GM12878 (cell line): ENCODE results near the gene CDCP1. TPM values are rescaled to one million over a fixed set of nuclear protein-coding genes. Genes with fewer than 3 reads are reported as not detected.

Experiments used
- ATAC-seq: fragments of 200-7000 bp; cut with Tn5 transposase; 3 replicates; pipeline ENCODE4 v1.9.1; 2020; ENCODE audit warnings: mild to moderate bottlenecking, moderate library complexity
- BruUV-seq: library from RNA; stranded (reverse); fragments of 400-500 nt; replicated peaks from 2 replicates; lab custom pipeline; 2021; lab: Mats Ljungman, UMichigan
- CTCF ChIA-PET: fragments of 300-600 bp; sonication (Branson Sonifier 250); formaldehyde crosslinking; extraction: SDS; loops from one replicate; lab custom pipeline; 2021; ENCODE audit warnings: inconsistent platforms; lab: Yijun Ruan, JAX
- POLR2A ChIA-PET: fragments of 350-600 bp; formaldehyde crosslinking; extraction: SDS; loops from one replicate; lab custom pipeline; 2021; ENCODE audit warnings: inconsistent platforms; lab: Charles Lee
- RAD21 ChIA-PET: fragments of 300-600 bp; sonication (Branson Sonifier 250); formaldehyde crosslinking; loops from one replicate; lab custom pipeline; 2023; ENCODE audit warnings: antibody characterized with exemption; ENCODE audit not compliant: unreplicated experiment; lab: Charles Lee
- SMC1A ChIA-PET: fragments of 300-600 bp; sonication (Branson Sonifier 250); formaldehyde crosslinking; loops from one replicate; lab custom pipeline; 2023; ENCODE audit not compliant: unreplicated experiment, uncharacterized antibody; lab: Charles Lee
- DNase-seq: peaks from one replicate; pipeline ENCODE4 v3.0.0-alpha.2; 2011; ENCODE audit warnings: low read depth, low spot score
- FAIRE-seq: peaks from 3 replicates; lab custom pipeline; 2011; peaks lifted over from hg19 to GRCh38; lab: Jason Lieb, UNC
- H2AFZ ChIP-seq: 2 replicates; pipeline ENCODE4 v1.6.0; 2011; ENCODE audit warnings: low read depth, low read length, control low read depth; ENCODE audit not compliant: control insufficient read depth
- H3K27ac ChIP-seq: 2 replicates; pipeline ENCODE4 v1.5.1; 2011; ENCODE audit warnings: control low read depth; ENCODE audit not compliant: control insufficient read depth, insufficient read depth
- H3K27me3 ChIP-seq, 2 experiments: replicated peaks in 1 of 2; 2 replicates each; pipeline versions ENCODE4 v1.6.0 to v1.6.1; 2011; ENCODE audit warnings: low read length in 1 of 2; ENCODE audit not compliant: control insufficient read depth in 2 of 2, insufficient read depth in 2 of 2
- H3K36me3 ChIP-seq, 2 experiments: 2 replicates each; pipeline ENCODE4 v1.5.1; 2011; ENCODE audit warnings: low read length in 1 of 2; ENCODE audit not compliant: control insufficient read depth in 2 of 2, insufficient read depth in 2 of 2
- H3K4me1 ChIP-seq: 2 replicates; pipeline ENCODE4 v1.6.1; 2011; ENCODE audit warnings: mild to moderate bottlenecking, low read length, moderate library complexity, mixed read lengths; ENCODE audit not compliant: control insufficient read depth, insufficient read depth
- H3K4me2 ChIP-seq: 2 replicates; pipeline ENCODE4 v1.6.0; 2011; ENCODE audit warnings: control low read depth; ENCODE audit not compliant: control insufficient read depth, insufficient read depth
- H3K4me3 ChIP-seq: fragments of 200-600 bp; sonication (generic); 2 replicates; pipeline ENCODE4 v1.5.1; 2016
- H3K79me2 ChIP-seq: 2 replicates; pipeline ENCODE4 v1.6.0; 2011; ENCODE audit warnings: low read length; ENCODE audit not compliant: control insufficient read depth, insufficient read depth
- H3K9ac ChIP-seq: 2 replicates; pipeline ENCODE4 v1.8.0; 2011; ENCODE audit warnings: low read length, control low read depth, mixed read lengths; ENCODE audit not compliant: control insufficient read depth, insufficient read depth
- H3K9me3 ChIP-seq: replicated peaks from 3 replicates; pipeline ENCODE4 v1.5.1; 2011; ENCODE audit warnings: mild to moderate bottlenecking, low read length; ENCODE audit not compliant: control insufficient read depth, insufficient read depth
- H4K20me1 ChIP-seq: 2 replicates; pipeline ENCODE4 v1.6.0; 2011; ENCODE audit not compliant: control insufficient read depth, insufficient read depth
- BCL11A ChIP-seq: IDR thresholded peaks from 2 replicates; pipeline ENCODE4 v1.6.1; 2011; ENCODE audit warnings: low read depth, low read length
- BRCA1 ChIP-seq: IDR thresholded peaks from 2 replicates; pipeline ENCODE4 v1.6.1; 2011; ENCODE audit warnings: low read depth, low read length, improper control_type of control experiment
- CREB1 ChIP-seq: IDR thresholded peaks from 2 replicates; pipeline ENCODE4 v1.6.1; 2012; ENCODE audit warnings: low read depth, mild to moderate bottlenecking, inconsistent platforms
- FOXK2 ChIP-seq: fragments of 450-650 bp; IDR thresholded peaks from 2 replicates; pipeline ENCODE4 v1.6.1; 2017; ENCODE audit warnings: mild to moderate bottlenecking, moderate library complexity
- GABPA ChIP-seq: IDR thresholded peaks from 2 replicates; pipeline ENCODE4 v1.6.1; 2014; ENCODE audit warnings: antibody characterized with exemption, low read depth, mild to moderate bottlenecking, inconsistent platforms
- MYC ChIP-seq: IDR thresholded peaks from 2 replicates; pipeline ENCODE4 v1.6.1; 2011; ENCODE audit warnings: mild to moderate bottlenecking, low read length, moderate library complexity, inconsistent platforms; ENCODE audit not compliant: insufficient read depth, insufficient replicate concordance, insufficient read length, severe bottlenecking
- RB1 ChIP-seq: fragments of 450-650 bp; formaldehyde crosslinking; IDR thresholded peaks from 2 replicates; pipeline ENCODE4 v1.6.1; 2017; ENCODE audit warnings: mild to moderate bottlenecking, borderline replicate concordance
- REST ChIP-seq: IDR thresholded peaks from 2 replicates; pipeline ENCODE4 v1.6.1; 2012; ENCODE audit warnings: mild to moderate bottlenecking, low read depth, low read length
- RFX5 ChIP-seq: IDR thresholded peaks from 2 replicates; pipeline ENCODE4 v1.6.1; 2011; ENCODE audit warnings: low read depth, low read length, improper control_type of control experiment
- SMAD5 ChIP-seq: IDR thresholded peaks from 2 replicates; pipeline ENCODE4 v1.6.1; 2016; ENCODE audit warnings: antibody characterized with exemption, low read depth
- SPI1 ChIP-seq: IDR thresholded peaks from 2 replicates; pipeline ENCODE4 v1.6.1; 2011; ENCODE audit warnings: low read depth, mild to moderate bottlenecking, low read length, moderate library complexity, borderline replicate concordance; ENCODE audit not compliant: insufficient read depth
- ZNF274 ChIP-seq: IDR thresholded peaks from one replicate; pipeline ENCODE4 v1.8.0; 2011; ENCODE audit not compliant: insufficient read length, insufficient read depth
- ZNF384 ChIP-seq: IDR thresholded peaks from 2 replicates; pipeline ENCODE4 v1.6.1; 2012; ENCODE audit warnings: low read depth, mild to moderate bottlenecking, low read length, improper control_type of control experiment, borderline replicate concordance
- WGBS: methylation state at CpG from one replicate; pipeline ENCODE4 v1.1.6; 2016; ENCODE audit warnings: low lambda C conversion rate; ENCODE audit not compliant: insufficient replicate concordance, insufficient coverage; ENCODE audit errors: missing lambda C conversion rate; 5-methylcytosine and 5-hydroxymethylcytosine counted together
- in situ Hi-C: fragments of 300-500 bp; cut with MboI; formaldehyde crosslinking; loops from 9 replicates; pipeline ENCODE4 v1.14.3; 2018; ENCODE audit warnings: mixed read lengths
- intact Hi-C: fragments of 100-400 bp; cut with micrococcal nuclease; formaldehyde crosslinking; loops from one replicate; pipeline ENCODE4 v1.14.2; 2022; ENCODE audit not compliant: unreplicated experiment
- polyA plus RNA-seq, 11 experiments: library from polyadenylated mRNA; depleted of rRNA in 4 of 11; unstranded in 6 of 11; stranded (reverse) in 5 of 11; fragments of >200 nt; fragmentation: Nextera tagmentation in 4 of 11; fragmentation: Illumina TruSeq in 1 of 11; extraction: Ambion mirVana in 4 of 11; extraction: Trizol in 1 of 11; gene quantifications; 1 replicate in 1 of 11; 2 replicates in 10 of 11; pipeline versions ENCODE4 v1.2.1 to v1.2.3, GENCODE V29; 2011 to 2016; ENCODE audit warnings: inconsistent platforms in 2 of 11, missing spikeins in 2 of 11, low read depth in 1 of 11
- total RNA-seq, 4 experiments: library from RNA; depleted of rRNA in 3 of 4; stranded (reverse); fragments of >200 nt in 3 of 4; fragmentation: Illumina TruSeq in 1 of 4; extraction: Trizol in 1 of 4; gene quantifications; 2 replicates each; pipeline versions ENCODE4 v1.2.1 to v1.2.3, GENCODE V29; 2013 to 2021
- TF ChIP-seq, protein P1 (sequence below): IDR thresholded peaks from 2 replicates; pipeline ENCODE4 v1.6.1; 2011; ENCODE audit warnings: borderline replicate concordance, low read depth, mild to moderate bottlenecking, moderate library complexity, low read length; ENCODE audit not compliant: insufficient read depth, poor library complexity, severe bottlenecking
- TF ChIP-seq, protein P2 (sequence below): fragments of 450-650 bp; IDR thresholded peaks from 2 replicates; pipeline ENCODE4 v1.6.1; 2017; ENCODE audit warnings: mild to moderate bottlenecking

CDCP1 gene
- total and polyA plus RNA-seq, 10 of the 15 experiments (the other 5 are each of a cell fraction or from before 2014, with no cell fraction given) = 0.35 to 2.2 (median 0.86) TPM

GRCh38 chr3:45164056-45164455 lies 17.9 kb upstream of the CDCP1 start:
- FAIRE-seq = no peak
- 25% methylated on average over 4 of the region's 4 CpGs for WGBS
- CTCF ChIA-PET = interaction anchor here (0.6 to 1.0 kb wide), 3 partner anchors 109 to 570 kb away, joined by 3 to 4 read pairs (median 4); no protein-coding TSS in a partner anchor

More at GRCh38 chr3:45164056-45164455, 17.9 kb upstream of the CDCP1 start:
- TF ChIP-seq REST (no peak), BRCA1 (no peak), RFX5 (no peak), BCL11A (no peak), ZNF384 (no peak), SPI1 (no peak), FOXK2 (no peak), RB1 (no peak), MYC (no peak), CREB1 (no peak), ZNF274 (no peak), GABPA (no peak), SMAD5 (no peak)
- TF ChIP-seq, protein P1, sequence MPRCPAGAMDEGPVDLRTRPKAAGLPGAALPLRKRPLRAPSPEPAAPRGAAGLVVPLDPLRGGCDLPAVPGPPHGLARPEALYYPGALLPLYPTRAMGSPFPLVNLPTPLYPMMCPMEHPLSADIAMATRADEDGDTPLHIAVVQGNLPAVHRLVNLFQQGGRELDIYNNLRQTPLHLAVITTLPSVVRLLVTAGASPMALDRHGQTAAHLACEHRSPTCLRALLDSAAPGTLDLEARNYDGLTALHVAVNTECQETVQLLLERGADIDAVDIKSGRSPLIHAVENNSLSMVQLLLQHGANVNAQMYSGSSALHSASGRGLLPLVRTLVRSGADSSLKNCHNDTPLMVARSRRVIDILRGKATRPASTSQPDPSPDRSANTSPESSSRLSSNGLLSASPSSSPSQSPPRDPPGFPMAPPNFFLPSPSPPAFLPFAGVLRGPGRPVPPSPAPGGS = no peak
- TF ChIP-seq, protein P2, sequence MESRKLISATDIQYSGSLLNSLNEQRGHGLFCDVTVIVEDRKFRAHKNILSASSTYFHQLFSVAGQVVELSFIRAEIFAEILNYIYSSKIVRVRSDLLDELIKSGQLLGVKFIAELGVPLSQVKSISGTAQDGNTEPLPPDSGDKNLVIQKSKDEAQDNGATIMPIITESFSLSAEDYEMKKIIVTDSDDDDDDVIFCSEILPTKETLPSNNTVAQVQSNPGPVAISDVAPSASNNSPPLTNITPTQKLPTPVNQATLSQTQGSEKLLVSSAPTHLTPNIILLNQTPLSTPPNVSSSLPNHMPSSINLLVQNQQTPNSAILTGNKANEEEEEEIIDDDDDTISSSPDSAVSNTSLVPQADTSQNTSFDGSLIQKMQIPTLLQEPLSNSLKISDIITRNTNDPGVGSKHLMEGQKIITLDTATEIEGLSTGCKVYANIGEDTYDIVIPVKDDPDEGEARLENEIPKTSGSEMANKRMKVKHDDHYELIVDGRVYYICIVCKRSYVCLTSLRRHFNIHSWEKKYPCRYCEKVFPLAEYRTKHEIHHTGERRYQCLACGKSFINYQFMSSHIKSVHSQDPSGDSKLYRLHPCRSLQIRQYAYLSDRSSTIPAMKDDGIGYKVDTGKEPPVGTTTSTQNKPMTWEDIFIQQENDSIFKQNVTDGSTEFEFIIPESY = no peak
- Histone ChIP-seq H3K9me3 (no peaks in the 10 kb centered on the region), H3K9ac (no peak overlapping the region), H3K27me3 (peaks cover 0 to 5% of the 10 kb centered on the region in 2 experiments; a peak in 1 of 4 replicates), H4K20me1 (no peaks in the 10 kb centered on the region), H3K36me3 (no peaks in the 10 kb centered on the region), H3K4me1 (no peaks in the 10 kb centered on the region), H3K4me3 (no peak overlapping the region), H3K27ac (no peak overlapping the region), H3K79me2 (no peaks in the 10 kb centered on the region), H2AFZ (no peak overlapping the region), H3K4me2 (no peak overlapping the region)
- ATAC-seq (no peak), DNase-seq (no peak)
- in situ Hi-C loops (no loop called here), intact Hi-C loops (no loop called here)
- ChIA-PET RAD21 (interaction anchor here (0.9 to 1.4 kb wide), 4 partner anchors 10 to 126 kb away, joined by 3 to 5 read pairs (median 4); no protein-coding TSS in a partner anchor), SMC1A (interaction anchor here (0.6 to 1.2 kb wide), 4 partner anchors 10 to 122 kb away, joined by 3 to 5 read pairs (median 4); no protein-coding TSS in a partner anchor), POLR2A (no interaction called here)
- BruUV-seq = no TSS peak
